HG02642 (cell line): ENCODE data around the gene WASHC2C.
A peak's percentile ranks its signal among the peaks of the same experiment; 100 is the strongest.
"Not testable (repeated sequence)": the region's sequence is repeated elsewhere in the genome, so short reads cannot be mapped to it uniquely, and the experiment has no call there.

Experiments
- ATAC-seq: cut with Tn5 transposase; IDR thresholded peaks from one replicate; pipeline ENCODE4 v1.9.1; 2021; ENCODE audit warnings: mild to moderate bottlenecking; ENCODE audit not compliant: unreplicated experiment, poor library complexity

The WASHC2C gene, protein sequence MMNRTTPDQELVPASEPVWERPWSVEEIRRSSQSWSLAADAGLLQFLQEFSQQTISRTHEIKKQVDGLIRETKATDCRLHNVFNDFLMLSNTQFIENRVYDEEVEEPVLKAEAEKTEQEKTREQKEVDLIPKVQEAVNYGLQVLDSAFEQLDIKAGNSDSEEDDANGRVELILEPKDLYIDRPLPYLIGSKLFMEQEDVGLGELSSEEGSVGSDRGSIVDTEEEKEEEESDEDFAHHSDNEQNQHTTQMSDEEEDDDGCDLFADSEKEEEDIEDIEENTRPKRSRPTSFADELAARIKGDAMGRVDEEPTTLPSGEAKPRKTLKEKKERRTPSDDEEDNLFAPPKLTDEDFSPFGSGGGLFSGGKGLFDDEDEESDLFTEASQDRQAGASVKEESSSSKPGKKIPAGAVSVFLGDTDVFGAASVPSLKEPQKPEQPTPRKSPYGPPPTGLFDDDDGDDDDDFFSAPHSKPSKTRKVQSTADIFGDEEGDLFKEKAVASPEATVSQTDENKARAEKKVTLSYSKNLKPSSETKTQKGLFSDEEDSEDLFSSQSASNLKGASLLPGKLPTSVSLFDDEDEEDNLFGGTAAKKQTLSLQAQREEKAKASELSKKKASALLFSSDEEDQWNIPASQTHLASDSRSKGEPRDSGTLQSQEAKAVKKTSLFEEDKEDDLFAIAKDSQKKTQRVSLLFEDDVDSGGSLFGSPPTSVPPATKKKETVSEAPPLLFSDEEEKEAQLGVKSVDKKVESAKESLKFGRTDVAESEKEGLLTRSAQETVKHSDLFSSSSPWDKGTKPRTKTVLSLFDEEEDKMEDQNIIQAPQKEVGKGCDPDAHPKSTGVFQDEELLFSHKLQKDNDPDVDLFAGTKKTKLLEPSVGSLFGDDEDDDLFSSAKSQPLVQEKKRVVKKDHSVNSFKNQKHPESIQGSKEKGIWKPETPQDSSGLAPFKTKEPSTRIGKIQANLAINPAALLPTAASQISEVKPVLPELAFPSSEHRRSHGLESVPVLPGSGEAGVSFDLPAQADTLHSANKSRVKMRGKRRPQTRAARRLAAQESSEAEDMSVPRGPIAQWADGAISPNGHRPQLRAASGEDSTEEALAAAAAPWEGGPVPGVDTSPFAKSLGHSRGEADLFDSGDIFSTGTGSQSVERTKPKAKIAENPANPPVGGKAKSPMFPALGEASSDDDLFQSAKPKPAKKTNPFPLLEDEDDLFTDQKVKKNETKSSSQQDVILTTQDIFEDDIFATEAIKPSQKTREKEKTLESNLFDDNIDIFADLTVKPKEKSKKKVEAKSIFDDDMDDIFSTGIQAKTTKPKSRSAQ (N-terminal part only)

DNA sequence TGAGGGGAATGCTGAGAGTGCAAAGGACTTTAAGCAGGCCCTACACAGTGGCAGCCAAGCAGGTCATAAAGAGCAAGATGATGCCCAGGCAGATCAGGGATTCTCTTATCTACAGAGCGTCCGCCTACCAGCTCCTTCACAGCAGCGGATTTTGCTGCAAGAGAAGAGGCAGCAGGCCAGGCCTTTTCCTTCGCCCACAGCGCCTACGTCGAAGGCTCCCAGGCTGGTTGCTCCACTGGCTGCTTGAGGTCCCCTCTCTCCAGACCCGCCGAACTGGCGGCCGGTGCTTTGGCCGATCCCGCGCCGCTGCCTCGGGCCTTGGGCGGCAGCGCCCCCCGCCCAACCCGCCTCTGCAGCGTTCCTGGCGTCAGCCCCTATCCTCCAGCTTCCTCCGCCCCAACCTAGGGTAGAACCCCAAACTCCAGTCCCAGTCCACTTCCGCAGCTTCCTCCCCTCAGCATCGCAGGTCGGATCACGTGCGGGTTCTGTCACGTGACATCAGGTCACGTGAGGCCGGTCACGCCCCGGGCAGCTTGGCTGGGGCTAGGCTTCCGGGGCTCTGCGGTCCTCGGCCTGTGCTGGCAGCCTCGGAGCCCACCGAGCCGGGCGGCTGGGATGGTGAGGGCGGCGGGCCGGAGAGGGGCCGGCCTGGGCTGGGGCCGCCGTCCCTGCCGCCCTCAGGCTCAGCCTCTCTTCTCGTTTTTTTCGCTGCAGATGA lies at the start of gene WASHC2C:
WASHC2C (plus strand) TSS at position 564 of the 718 bp plus-strand sequence; CDS start at position 616, 52 bp downstream.
- peak; percentile 95 for ATAC-seq

DNA sequence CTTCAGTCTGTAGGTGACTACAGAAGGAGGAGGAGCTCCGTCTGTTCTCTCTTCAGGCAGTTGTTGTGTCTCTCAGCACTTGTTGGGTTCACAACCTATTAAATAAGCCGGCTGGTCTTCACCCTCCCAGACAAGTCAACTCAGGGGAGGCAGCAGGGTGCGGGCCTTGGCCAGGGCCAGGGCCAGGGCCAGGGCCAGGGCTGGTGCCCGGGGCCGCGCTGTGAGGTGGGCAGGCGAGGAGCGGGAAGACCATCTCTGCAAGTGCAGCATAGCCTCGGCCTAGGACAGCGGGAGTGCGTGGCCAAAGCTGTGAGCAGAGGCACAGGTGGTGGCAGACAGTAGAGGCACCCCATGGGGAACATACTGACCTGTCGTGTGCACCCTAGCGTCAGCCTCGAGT lies 48.6 kb upstream of the WASHC2C start:
- ATAC-seq, result not testable (repeated sequence)

DNA sequence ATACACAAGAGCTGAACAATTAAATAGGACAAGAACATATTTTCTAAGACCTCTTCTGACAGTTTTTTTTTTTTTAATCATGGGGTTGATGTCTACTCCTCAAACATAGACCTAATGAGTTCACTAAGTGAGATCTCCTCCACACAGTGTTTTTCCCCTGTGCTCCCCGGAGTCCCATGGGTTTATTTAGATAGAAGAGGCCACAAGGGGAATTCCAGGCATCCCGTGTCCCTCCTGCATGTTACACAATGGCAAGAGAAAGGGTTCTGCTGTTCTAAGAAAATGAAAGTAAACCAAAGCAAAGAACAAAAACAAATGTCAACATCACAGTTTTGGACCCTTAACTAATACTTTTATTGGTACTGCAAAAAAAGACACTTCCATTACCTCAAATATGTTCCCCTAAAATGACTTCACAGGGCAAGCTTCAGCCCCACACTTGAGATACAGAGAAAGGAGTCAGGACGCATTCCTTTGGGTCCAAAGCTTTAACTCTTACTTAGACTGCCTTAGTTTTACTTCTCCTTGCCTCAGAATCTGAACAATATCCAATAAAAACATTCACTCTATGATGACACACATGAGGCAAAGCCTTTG lies 16.8 kb upstream of the WASHC2C start:
- peak; percentile 96 for ATAC-seq

DNA sequence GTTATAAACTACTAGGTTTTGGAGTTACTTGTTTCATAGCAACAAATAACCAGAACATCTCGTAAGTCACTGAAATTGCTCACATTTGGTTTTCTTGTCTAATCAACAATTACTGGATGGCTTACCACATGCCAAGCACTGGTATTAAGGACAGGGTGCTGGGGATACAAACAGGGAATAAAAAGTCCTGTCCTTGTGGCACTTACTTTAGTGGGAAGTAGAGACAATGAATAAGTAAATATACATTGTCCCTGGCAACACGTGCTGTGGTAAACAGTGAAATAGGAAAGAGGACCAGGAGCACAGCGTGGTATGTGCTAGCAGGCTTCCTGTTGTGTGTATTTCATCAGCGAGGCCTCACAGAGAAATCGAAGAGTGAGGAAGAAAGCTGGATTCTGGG lies 15.8 kb upstream of the WASHC2C start:
- not testable (repeated sequence) for ATAC-seq

DNA sequence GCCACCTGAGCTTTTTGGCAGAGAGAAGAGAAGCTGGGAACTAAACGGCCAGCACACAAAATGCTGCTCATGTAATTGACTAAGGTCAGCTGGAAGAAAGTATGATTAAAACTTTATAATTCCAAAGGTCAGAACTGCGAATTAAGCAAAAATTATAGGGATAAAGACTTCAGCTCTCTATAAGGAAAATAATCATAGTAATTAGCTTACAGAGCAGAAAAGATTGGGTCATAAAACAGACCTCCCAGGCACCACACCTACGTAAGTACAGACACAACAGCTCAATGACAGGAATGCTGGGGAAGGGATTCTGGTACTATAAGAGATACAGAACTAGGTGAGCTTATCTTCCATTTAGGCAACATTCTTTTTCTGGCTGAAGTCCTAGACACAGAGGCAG lies 10.0 kb upstream of the WASHC2C start:
- not testable (repeated sequence) for ATAC-seq

DNA sequence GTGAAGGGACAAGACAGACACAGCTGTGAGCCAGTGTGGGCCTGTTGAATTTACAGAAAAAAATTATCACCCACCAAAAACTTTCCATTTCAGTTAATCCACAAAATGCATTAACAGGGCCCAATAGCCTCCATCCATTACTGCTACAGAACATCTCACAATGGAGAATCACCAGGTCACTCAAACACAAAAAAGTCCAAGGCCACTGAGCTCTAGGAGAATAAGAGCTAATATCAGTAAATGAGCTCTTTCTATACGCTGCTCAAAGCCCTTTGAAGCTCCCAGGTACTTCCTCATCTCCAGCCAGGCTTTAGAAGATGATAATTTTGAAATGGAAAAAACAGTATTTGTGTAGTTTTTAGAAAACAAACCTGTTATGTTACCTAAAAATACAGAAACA lies 9.4 kb upstream of the WASHC2C start:
- ATAC-seq, result not testable (repeated sequence)

DNA sequence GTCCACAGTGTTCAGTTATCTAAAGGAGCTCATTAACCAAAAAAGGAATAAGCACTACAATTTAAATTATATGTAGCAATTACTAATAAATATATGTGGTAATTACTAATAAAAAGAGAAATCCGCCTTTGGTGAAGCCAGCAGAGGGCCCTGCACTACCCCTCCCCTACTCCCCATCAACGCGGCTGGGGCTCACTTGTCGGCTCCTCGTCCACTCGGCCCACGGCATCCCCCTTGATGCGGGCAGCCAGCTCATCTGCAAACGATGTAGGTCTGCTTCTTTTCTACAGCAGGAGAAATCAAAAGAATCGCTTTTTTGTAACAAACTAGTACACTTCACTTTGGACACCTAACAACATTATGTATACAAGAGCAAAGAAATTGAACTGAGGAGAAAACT lies 5.6 kb upstream of the WASHC2C start:
- ATAC-seq, result not testable (repeated sequence)

DNA sequence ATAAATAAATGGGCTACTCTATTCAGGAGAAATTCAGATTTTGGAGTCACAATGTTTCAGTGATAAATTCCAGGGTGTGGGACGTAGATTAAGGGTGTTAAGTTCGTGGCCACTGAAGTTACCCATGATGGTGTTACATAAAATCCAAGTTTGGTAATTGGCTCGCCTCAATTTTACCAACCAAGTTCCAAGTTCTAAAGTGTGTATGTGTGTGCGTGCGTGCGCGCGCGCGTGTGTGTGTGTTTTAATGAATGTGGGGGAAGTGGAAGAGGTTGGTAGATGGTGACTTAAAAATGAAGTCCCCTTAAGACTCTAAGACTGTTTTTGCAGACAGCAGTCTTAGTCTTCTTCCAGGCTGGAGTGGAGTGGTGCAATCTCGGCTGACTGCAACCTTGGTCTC lies 3.2 kb upstream of the WASHC2C start:
- not testable (repeated sequence) for ATAC-seq

DNA sequence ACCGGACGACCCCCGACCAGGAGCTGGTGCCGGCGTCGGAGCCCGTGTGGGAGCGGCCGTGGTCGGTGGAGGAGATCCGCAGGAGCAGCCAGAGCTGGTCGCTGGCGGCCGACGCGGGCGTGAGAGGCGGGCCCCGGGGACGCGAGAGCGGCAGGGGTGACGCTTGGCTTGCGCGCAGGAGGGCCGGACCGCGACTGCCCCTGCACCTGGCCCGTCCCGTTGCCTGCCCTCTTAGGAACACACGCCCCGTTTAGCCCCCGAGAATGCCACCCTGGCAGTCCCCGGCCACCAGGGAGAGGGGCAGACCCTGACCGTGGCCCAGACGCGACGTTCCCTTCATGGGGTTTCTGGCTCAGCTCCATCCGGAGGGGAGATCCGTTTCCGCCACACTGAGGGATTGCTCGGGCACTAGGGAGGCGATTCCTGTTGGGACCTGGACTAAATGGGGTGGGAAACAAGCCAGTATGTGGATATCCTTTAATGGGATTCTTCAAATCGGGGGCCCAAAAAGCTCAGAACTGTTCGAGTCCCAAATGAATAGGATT lies 427 bp downstream of the WASHC2C start:
- peak; percentile 56 for ATAC-seq

DNA sequence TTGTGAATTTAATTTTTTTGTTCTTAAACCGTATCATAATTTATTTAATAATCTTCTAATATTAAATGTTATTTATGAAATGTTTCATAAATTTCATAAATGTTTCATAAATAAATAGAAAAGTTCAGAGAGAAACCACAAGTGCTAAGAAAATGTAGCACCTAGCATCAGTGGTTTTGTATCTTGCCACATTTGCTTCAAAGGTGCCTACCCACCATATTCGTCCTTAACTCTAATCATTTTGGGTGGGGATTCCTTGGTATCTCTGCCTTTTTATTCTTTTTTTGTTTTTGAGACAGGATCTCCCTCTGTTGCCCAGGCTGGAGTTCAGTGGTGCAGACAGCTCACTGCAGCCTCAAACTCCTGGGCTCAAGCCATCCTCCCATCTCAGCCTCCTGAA lies 7.4 kb downstream of the WASHC2C start:
- ATAC-seq, result not testable (repeated sequence)

DNA sequence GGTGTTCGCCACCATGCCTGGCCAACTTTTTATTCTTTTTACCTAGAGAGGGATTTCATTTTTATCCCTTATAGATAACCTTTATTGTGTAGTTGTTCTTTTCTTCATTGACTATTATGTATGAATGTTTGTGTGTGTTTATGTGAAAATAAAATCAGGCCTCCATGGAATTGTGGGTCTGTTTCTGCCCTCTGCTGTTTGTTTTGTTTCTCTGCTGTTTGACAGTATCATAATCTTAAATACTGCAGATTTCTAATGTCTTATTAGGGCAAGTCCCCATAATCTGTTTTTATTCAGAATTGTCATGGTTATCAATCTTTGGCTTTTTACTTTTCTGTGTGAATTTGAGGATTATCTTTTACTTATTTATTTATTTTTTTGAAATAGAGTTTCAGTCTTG lies 7.8 kb downstream of the WASHC2C start:
- ATAC-seq, result not testable (repeated sequence)

DNA sequence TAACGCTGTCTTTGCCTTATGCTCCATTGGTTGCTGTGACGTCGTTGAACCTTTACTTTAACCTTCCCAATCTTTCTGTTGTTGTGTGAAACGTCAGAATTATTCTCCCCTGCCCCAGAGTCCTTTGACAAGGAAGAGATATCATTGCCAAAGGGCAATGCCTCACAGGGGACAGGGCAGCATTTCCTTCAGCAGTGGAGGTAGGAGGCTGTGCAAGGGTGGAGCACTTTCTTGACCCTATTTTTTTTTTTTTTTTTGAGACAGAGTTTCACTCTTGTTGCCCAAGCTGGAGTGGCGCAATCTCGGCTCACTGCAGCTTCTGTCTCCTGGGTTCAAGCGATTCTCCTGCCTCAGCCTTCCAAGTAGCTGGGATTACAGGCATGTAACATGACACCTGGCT lies 14.5 kb downstream of the WASHC2C start:
- not testable (repeated sequence) for ATAC-seq

DNA sequence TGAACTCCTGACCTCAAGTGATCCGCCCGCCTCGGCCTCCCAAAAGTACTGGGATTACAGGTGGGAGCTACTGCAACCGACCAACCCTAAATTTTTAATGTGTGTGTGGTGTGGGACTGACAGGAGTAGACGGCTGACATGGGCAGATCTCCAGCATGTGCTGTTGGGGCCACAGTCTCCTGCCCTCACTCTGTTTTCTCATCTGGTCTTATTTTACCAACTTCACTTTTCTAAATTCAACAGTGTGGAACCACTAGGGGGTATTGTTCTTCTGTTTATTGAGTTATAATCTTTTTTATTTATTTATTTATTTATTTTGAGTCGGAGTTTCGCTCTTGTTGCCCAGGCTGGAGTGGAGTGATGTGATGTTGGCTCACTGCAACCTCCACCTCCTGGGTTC lies 14.9 kb downstream of the WASHC2C start:
- not testable (repeated sequence) for ATAC-seq

DNA sequence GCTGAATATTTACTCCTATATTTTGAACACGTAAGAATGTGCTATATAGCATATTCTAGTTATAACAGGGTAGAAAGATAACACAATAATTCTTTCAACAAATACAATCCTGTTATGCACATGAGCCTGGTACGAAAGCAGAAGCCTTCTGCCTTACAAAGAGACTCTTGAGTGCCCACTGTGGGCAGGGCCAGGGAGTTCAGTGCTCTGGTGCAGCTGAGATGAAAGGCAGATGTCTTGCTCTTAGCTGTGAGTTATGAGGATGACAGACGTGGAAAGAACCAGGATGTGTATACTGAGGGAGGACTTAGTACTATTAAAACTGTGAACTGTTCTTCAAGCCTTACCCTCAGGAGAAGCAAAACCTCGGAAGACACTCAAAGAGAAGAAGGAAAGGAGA lies 24.1 kb downstream of the WASHC2C start:
- ATAC-seq, result not testable (repeated sequence)

DNA sequence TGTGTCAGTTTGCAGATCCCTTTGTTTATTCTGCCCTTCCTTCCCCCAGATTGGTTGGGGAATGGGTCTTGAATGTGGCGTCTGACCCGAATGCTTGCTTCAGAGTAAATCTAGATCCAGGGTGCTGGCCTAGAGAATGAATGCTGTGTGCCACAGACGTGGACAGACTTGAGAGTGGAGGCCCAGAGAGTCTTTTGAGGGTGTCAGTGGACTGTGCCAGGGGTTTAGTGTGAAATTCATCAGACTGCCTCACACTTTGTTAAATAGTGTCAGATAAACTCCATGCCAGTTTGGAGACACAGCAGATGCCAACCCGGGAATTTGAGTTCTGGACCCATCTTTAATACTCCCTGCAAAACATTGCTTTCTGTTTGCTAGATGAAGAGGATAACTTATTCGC lies 25.1 kb downstream of the WASHC2C start:
- ATAC-seq, result not testable (repeated sequence)

DNA sequence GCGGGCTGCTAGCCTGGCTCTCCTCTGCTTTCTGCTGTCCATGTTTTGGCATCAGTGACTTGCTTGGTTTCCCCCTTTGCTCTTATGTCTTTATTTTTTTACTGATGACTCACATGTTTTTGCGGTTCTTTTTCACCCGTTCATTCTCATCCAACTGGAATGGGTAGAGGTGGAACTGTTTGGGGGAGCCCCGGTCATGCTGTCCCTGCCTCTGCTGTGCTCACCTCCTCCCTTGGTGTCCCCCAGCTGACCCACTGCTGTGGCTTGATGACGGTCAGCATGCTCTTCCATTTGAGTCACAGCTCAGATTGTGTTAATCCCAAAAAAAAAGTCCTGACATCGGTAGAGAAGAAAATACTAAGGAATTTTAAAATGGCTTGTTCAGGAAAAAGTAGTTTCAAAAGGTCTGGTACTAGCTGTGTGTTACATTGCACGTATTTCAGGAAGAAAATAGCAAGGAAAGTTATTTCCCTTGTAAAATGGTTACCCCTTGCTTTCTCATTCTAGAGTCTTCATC lies 27.0 kb downstream of the WASHC2C start:
- ATAC-seq, result not testable (repeated sequence)

DNA sequence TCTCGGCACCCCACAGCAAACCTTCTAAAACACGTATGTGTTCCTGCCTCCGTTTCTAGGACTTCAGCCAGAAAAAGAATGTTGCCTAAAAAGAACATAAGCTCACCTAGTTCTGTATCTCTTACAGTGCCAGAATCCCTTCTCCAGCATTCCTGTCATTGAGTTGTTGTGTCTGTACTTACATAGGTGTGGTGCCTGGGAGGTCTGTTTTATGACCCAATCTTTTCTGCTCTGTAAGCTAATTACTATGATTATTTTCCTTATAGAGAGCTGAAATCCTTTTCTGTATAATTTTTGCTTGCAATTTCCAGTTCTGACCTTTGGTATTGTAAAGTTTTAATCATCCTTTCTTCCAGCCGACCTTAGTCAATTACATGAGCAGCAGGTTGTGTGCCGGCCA lies 28.0 kb downstream of the WASHC2C start:
- not testable (repeated sequence) for ATAC-seq

DNA sequence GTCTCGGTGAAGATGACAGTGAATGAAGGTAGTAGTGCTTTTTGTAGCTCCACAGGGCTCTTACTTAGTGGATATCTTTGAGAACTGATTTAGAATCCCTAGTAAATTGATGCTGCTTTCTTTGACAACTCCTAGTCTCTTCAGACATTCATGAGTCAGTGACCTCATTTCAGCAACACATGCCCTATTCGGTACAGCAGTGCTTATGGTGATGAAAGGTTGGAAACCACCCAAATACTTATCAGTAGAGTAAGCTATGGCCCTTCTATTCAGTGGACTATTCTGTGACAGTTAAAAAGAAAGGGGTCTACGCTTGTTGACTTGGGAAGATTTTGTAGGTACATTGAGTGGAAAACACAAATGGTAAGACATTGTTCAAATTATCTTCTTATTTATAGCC lies 29.0 kb downstream of the WASHC2C start:
- not testable (repeated sequence) for ATAC-seq
